ENCODE measurements around the gene PLXNA4.

The PLXNA4 gene

GRCh38 chr7:132095111-132095765 lies 481.0 kb downstream of the PLXNA4 start:
- no peak for DNase-seq

DNA sequence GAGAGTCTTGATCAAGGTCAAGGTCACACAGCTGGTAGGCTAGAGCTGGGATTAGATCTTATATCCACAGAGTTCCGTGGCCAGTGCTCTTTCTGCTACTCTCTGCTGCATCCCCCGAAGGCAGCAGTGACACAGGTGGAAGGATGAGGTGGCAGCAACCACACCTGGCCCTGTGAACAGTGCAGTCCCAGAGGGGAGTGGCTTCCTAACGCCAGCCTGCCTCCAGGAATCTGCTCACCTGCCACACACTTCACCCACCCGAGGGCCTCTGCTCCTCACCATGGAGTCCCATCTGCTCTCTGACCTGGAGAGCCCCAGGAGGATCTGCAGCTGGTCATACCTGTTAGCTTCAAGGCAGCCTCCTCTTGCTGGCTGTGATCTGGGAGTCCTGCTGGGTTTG lies 484.2 kb downstream of the PLXNA4 start:
- no peak for DNase-seq

- DNase-seq, result no peak
Observed at GRCh38 chr7:132091706-132092105, 484.6 kb downstream of the PLXNA4 start.

GRCh38 chr7:132090444-132090843 lies 485.8 kb downstream of the PLXNA4 start:
- no peak for DNase-seq

DNA sequence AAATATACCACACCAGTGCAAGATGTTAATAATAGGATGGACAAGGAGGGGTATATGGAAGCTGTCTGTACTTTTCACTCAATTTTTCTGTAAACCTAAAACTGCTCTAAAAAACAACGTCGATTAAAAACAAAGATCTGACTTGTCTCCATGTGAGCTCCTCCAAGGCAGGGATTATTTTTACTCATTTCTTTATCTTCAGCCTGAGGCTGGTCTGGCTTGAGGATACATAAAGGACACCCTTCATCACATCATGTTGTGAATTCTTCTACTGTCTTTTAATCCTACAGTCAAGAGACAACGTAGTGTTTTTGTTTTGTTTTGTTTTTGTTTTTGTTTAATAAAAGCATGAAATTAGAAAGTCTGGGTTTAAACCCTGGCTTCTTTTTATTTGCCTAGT lies 486.9 kb downstream of the PLXNA4 start:
- no peak for DNase-seq

- DNase-seq, result no peak
Observed at GRCh38 chr7:132087421-132087820, 488.8 kb downstream of the PLXNA4 start.

GRCh38 chr7:132084776-132085388 lies 491.4 kb downstream of the PLXNA4 start:
- no peak for DNase-seq

- DNase-seq, result no peak
Observed at GRCh38 chr7:132083537-132084123, 492.6 kb downstream of the PLXNA4 start.

DNA sequence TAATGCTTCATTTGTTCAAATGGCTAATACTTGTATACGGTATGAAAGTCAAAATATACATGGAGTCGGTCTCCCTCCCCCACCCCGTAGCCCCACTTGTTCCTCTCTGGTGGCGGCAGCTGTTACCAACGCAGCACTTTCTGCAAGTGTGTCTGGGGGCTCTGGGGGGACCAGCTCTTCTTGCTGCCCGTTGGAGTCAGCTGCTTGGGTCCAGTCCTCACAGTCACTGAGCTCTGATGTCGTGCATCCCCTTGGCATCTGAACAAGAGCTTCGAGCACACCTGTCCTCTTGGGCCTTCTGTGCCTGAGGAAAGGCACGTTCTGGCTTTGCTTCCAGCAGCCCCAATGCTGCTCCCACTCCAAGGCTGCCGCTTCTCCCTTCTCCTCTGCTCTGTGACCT lies 493.1 kb downstream of the PLXNA4 start:
- DNase-seq, result no peak

DNA sequence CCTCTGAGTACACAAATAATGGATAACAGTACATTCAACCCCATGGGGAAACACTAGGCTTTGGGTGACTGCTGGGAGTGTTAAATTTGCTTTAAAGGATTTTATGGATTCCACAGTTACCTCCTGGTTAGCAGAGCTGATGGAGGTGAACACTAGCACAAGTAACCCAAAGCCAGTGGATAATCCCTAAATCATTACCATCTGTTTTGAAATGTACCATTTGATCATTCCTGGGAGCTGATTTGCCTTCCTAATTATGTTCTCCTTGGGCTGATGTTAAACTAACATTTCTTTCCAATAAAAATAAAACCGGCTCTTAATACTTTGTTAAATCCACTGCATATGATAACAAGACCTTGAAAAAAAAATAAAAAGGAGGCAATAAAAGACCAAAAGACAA lies 493.9 kb downstream of the PLXNA4 start:
- DNase-seq, result no peak

DNA sequence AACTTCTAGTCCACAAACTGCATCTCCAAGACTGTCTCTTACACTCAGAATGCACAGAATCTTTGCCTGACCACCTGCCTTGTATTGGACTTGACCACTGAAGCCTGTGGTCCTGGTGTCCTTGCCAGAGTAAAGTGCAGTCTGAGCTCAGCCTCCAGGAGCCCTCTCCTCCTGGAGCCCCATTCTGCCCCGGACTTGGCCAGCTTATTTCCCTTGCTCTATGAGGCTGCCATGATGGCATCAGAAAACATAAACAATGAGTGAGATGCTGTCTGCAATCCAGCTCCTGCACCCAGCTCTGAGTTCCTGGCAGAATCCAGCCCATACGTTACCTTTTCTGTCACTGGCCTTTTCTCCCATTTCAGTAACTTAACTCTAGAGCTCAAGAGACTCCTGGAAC lies 494.6 kb downstream of the PLXNA4 start:
- no peak for DNase-seq

DNA sequence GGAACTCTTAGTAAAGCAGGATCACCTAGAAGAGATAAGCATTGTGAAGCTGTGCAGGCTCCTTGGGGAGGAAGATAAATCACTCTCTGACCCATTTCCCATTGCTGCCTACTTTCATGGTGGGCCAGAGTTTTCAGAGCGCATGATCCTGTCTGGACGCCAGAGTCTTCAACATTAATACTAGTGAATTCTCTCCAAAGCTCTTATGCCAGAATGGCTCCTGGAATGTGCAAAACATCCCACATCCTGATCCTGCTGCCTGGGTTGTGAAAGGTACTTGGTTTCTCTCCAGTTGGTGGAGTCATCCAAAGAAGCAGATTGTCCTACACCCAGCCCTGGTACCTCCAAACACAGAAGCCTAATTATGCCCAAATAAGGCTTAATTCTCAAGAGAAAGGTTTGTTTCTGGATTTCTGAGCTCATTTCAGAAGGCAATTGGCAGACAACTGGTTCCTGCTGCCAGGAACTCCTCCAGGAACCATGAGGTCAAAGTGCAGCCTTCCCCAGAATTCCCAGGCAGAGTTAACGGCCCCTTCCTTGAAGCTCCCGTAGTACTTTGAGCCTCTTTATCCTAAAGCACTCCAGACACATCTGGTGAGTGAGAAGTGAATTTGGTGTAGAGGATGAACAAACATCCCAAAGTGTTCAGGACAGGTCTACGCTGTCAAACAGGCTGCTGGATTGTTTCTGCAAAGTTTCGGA lies 495.2 kb downstream of the PLXNA4 start:
- no peak for DNase-seq

- no peak for DNase-seq
Observed at GRCh38 chr7:132080467-132080866, 495.8 kb downstream of the PLXNA4 start.

GRCh38 chr7:132078891-132079735 lies 497.2 kb downstream of the PLXNA4 start:
- no peak for DNase-seq

- no peak for DNase-seq
Observed at GRCh38 chr7:132077971-132078685, 498.1 kb downstream of the PLXNA4 start.

- no peak for DNase-seq
Observed at GRCh38 chr7:132076301-132077035, 499.8 kb downstream of the PLXNA4 start.

GRCh38 chr7:132075515-132075914 lies 500.8 kb downstream of the PLXNA4 start:
- DNase-seq, result no peak

DNA sequence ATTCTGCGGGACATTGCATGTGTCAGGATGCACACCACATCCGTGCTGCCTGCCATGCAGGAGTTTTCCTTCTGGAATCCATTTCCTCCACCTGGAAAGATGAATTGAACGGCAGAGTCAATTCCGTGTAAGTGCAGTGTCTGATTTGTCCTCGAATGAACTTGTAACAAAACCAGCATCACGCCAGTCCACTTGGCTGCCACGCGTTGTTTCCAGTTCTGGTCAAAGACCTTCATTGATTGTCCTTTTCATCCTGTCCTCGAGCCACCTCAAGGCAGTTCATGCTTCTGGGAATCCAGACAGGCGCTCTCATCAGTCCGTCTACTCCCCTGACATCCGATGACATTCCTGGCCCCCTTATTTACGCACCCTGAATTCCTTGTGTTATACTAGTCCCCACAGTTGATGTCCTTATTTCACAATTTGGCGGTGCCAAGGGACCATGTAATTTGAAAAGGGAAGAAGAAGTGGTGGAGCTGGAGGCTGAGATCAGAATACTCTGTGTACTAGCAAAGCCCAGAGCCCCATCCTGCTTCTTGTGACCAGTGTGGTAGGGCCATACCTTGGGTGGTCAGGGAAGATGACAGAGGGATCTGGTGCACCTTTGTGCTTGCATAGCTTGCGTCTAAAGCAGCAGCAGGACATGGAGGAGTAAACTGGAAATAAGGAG lies 502.2 kb downstream of the PLXNA4 start:
- no peak for DNase-seq

Measured in NCI-H1436 (cell line).